T-cell (primary cell): Measurements from ENCODE around the gene TELO2. TPM values are rescaled to one million over a fixed set of nuclear protein-coding genes. Genes with fewer than 3 reads are reported as not detected.

ENCODE experiments used
- total RNA-seq, 35 experiments: library from RNA in 6 of 35; stranded (reverse) in 6 of 35; fragments of 120-200 nt in 1 of 35; gene quantifications; one replicate each; pipeline versions ENCODE4 v1.2.1 to v1.2.4 and lab custom pipeline; 2013 to 2026

The TELO2 gene
- total RNA-seq, 5 donors from 2014 or later (not counting 1 experiment from before 2014, with no cell fraction given): 36.0 to 73.0 (median 56.1) TPM

Other genes starting within 250 kb of the TELO2 start
- under 1 TPM in 4 of 5 donors, not detected in 1; 0.28 to 0.40 (median 0.31) TPM for gene TPSD1, start 237.3 kb upstream of the TELO2 start, total RNA-seq
- 100 to 1,000 TPM; 173 to 247 (median 190) TPM for gene UBE2I, start 183.7 kb upstream of the TELO2 start, total RNA-seq
- 10 to 100 TPM in 4 of 5 donors, 1 to 10 TPM in 1; 9.1 to 12.8 (median 12.7) TPM for gene BAIAP3, start 159.7 kb upstream of the TELO2 start, total RNA-seq
- gene TSR3, start 141.5 kb upstream of the TELO2 start, total RNA-seq: 10 to 100 TPM; 25.4 to 53.1 (median 48.1) TPM
- gene GNPTG, start 141.4 kb upstream of the TELO2 start, total RNA-seq: 10 to 100 TPM; 42.6 to 66.5 (median 63.1) TPM
- gene UNKL, start 78.7 kb upstream of the TELO2 start, total RNA-seq: 100 to 1,000 TPM in 3 of 5 donors, 10 to 100 TPM in 2; 85.3 to 131 (median 113) TPM
- gene UQCC4, start 72.6 kb upstream of the TELO2 start, total RNA-seq: 10 to 100 TPM in 3 of 5 donors, 1 to 10 TPM in 2; 8.4 to 12.9 (median 10.8) TPM
- 1 to 10 TPM in 2 of 5 donors, under 1 TPM in 3; 0.36 to 1.6 (median 0.90) TPM for gene PERCC1, start 62.3 kb upstream of the TELO2 start, total RNA-seq
- gene CCDC154, start 48.8 kb upstream of the TELO2 start, total RNA-seq: 1 to 10 TPM; 2.5 to 9.3 (median 6.5) TPM
- gene CLCN7, start 18.3 kb upstream of the TELO2 start, total RNA-seq: 100 to 1,000 TPM in 3 of 5 donors, 10 to 100 TPM in 2; 77.1 to 141 (median 114) TPM
- gene PTX4, start 4.4 kb upstream of the TELO2 start, total RNA-seq: under 1 TPM in 1 of 5 donors, not detected in 4; 0.26 TPM
- gene TMEM204, start 40.3 kb downstream of the TELO2 start, total RNA-seq: 100 to 1,000 TPM in 3 of 5 donors, 10 to 100 TPM in 2; 33.1 to 158 (median 115) TPM
- 10 to 100 TPM in 2 of 5 donors, 1 to 10 TPM in 3; 5.5 to 19.8 (median 8.1) TPM for gene IFT140, start 118.7 kb downstream of the TELO2 start, total RNA-seq
- 10 to 100 TPM; 26.4 to 36.4 (median 33.0) TPM for gene CRAMP1, start 119.0 kb downstream of the TELO2 start, total RNA-seq
- gene JPT2, start 184.9 kb downstream of the TELO2 start, total RNA-seq: 10 to 100 TPM; 13.8 to 51.1 (median 41.3) TPM
- 100 to 1,000 TPM; 216 to 309 (median 290) TPM for gene MAPK8IP3, start 212.8 kb downstream of the TELO2 start, total RNA-seq